ENCODE results near the gene LY6G5C. TPM values are rescaled to one million over a fixed set of nuclear protein-coding genes. Genes with fewer than 3 reads are reported as not detected.
A peak's percentile ranks its signal among the peaks of the same experiment; 100 is the strongest.

LY6G5C gene
- total and polyA plus RNA-seq, 9 of the 15 experiments (the other 6 are each of a cell fraction or from before 2014, with no cell fraction given): 0.10 to 0.67 (median 0.46) TPM; not detected in 4

DNA sequence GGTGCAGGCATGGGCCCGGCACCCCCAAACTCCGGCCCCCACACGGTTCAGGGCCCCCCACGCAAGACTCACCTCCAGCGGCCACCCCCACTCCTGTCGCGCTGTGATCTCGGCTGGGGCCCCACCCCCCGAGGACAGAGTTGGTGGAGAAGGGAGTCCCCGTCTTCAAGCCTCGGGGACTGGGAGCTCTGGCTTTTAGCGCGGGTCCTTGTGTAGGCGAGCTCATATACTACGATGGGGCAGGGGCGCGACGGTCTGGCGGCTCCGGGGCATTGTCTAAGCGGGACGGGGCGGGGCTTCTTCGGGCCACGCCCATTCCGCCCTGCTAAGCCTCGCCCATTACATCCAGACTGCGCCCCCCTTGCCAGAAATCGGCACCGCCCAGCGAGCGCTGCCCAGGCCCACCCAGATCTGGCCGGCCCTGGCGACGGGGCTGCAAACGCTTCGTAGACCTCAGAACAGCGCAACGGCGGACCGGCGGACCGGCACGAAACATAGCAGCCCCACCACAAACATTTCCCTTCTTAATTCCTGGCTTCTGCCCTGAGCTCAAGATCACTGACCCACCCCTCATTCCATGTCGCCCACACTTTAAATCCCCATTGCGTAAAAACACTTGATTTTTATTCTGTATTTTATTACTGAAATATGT is 49.2 kb upstream of the LY6G5C start (continued):
- TF ChIP-seq SNIP1 (IDR thresholded peaks at IDR 0.05; ENCODE audit: low read depth) (no peak), ETS2 (tag; IDR thresholded peaks at IDR 0.05; ENCODE audit: borderline replicate concordance, poor library complexity, severe bottlenecking) (no peak), SMAD1 (IDR thresholded peaks at IDR 0.05; ENCODE audit: low read depth, low read length, partially characterized antibody) (peak; percentile 3), CTBP1 (IDR thresholded peaks at IDR 0.05; ENCODE audit: borderline replicate concordance) (no peak), TBP (optimal IDR thresholded peaks at IDR 0.05; ENCODE audit: low read depth, low read length) (no peak), C11orf30 (IDR thresholded peaks at IDR 0.05; ENCODE audit: low read depth) (no peak), ZNF146 (CRISPR knock-in tag; IDR thresholded peaks at IDR 0.05; ENCODE audit: unreplicated experiment) (no peak), ZNF431 (CRISPR knock-in tag; IDR thresholded peaks at IDR 0.05) (no peak), ZNF41 (CRISPR knock-in tag; conservative IDR thresholded peaks at IDR 0.05) (peak; percentile 86), JUN (IDR thresholded peaks at IDR 0.05; ENCODE audit: borderline replicate concordance, low read depth, low read length) (peak; percentile 59; the same call in 1 of the 2 replicates), JUN (CRISPR knock-in tag; IDR thresholded peaks at IDR 0.05; ENCODE audit: borderline replicate concordance) (no peak), ZNF589 (CRISPR knock-in tag; IDR thresholded peaks at IDR 0.05; ENCODE audit: low read depth) (no peak), ZBTB17 (CRISPR knock-in tag; IDR thresholded peaks at IDR 0.05) (peak; percentile 95), MYBL2 (IDR thresholded peaks at IDR 0.05; ENCODE audit: low read depth) (no peak), MYBL2 (CRISPR knock-in tag; IDR thresholded peaks at IDR 0.05; ENCODE audit: borderline replicate concordance) (no peak), GTF2E2 (tag; IDR thresholded peaks at IDR 0.05) (no peak), PRPF4 (IDR thresholded peaks at IDR 0.05; ENCODE audit: insufficient read depth, low read depth, low read length, poor library complexity, severe bottlenecking) (no peak), KLF1 (tag; IDR thresholded peaks at IDR 0.05) (no peak), SMARCA4 (IDR thresholded peaks at IDR 0.05) (no peak), PHF20 (IDR thresholded peaks at IDR 0.05; ENCODE audit: partially characterized antibody) (no peak), SIN3B (IDR thresholded peaks at IDR 0.05; ENCODE audit: low read depth) (no peak)
- TF ChIP-seq, protein P1, sequence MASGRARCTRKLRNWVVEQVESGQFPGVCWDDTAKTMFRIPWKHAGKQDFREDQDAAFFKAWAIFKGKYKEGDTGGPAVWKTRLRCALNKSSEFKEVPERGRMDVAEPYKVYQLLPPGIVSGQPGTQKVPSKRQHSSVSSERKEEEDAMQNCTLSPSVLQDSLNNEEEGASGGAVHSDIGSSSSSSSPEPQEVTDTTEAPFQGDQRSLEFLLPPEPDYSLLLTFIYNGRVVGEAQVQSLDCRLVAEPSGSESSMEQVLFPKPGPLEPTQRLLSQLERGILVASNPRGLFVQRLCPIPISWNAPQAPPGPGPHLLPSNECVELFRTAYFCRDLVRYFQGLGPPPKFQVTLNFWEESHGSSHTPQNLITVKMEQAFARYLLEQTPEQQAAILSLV (tag; IDR thresholded peaks at IDR 0.05): no peak
- TF ChIP-seq, protein P2, sequence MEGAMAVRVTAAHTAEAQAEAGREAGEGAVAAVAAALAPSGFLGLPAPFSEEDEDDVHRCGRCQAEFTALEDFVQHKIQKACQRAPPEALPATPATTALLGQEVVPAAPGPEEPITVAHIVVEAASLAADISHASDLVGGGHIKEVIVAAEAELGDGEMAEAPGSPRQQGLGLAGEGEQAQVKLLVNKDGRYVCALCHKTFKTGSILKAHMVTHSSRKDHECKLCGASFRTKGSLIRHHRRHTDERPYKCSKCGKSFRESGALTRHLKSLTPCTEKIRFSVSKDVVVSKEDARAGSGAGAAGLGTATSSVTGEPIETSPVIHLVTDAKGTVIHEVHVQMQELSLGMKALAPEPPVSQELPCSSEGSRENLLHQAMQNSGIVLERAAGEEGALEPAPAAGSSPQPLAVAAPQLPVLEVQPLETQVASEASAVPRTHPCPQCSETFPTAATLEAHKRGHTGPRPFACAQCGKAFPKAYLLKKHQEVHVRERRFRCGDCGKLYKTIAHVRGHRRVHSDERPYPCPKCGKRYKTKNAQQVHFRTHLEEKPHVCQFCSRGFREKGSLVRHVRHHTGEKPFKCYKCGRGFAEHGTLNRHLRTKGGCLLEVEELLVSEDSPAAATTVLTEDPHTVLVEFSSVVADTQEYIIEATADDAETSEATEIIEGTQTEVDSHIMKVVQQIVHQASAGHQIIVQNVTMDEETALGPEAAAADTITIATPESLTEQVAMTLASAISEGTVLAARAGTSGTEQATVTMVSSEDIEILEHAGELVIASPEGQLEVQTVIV (CRISPR knock-in tag; IDR thresholded peaks at IDR 0.05; ENCODE audit: borderline replicate concordance): peak; percentile 90
- TF ChIP-seq, protein P3, sequence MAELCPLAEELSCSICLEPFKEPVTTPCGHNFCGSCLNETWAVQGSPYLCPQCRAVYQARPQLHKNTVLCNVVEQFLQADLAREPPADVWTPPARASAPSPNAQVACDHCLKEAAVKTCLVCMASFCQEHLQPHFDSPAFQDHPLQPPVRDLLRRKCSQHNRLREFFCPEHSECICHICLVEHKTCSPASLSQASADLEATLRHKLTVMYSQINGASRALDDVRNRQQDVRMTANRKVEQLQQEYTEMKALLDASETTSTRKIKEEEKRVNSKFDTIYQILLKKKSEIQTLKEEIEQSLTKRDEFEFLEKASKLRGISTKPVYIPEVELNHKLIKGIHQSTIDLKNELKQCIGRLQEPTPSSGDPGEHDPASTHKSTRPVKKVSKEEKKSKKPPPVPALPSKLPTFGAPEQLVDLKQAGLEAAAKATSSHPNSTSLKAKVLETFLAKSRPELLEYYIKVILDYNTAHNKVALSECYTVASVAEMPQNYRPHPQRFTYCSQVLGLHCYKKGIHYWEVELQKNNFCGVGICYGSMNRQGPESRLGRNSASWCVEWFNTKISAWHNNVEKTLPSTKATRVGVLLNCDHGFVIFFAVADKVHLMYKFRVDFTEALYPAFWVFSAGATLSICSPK (IDR thresholded peaks at IDR 0.05; ENCODE audit: borderline replicate concordance): no peak
